Measurements from ENCODE around the gene FOXI1. TPM values are rescaled to one million over a fixed set of nuclear protein-coding genes. Genes with fewer than 3 reads are reported as not detected.

The FOXI1 gene
- total RNA-seq, 1 donor from 2014 or later = not detected

GRCh38 chr5:170100066-170100943 lies 5.4 kb upstream of the FOXI1 start:
- no peak overlapping the region for H3K27ac Mint-ChIP-seq
- intact Hi-C loops (cut with micrococcal nuclease) = loop anchor here (1.0 to 2.0 kb wide), 5 partner anchors 84 to 532 kb away; no protein-coding TSS in a partner anchor
- no peaks in the 10 kb centered on the region for H3K36me3 Mint-ChIP-seq (ENCODE audit: low read depth)
- peak; percentile 41 for DNase-seq (ENCODE audit: low spot score)
- peaks cover 11% of the 10 kb centered on the region for H3K27me3 Mint-ChIP-seq (ENCODE audit: insufficient read depth)
- no peaks in the 10 kb centered on the region for H3K9me3 Mint-ChIP-seq
- H3K4me3 Mint-ChIP-seq = no peak overlapping the region
- H3K4me1 Mint-ChIP-seq (ENCODE audit: low read depth) = no peaks in the 10 kb centered on the region

GRCh38 chr5:170103447-170103846 lies 2.2 kb upstream of the FOXI1 start:
- no peak overlapping the region for H3K27ac Mint-ChIP-seq
- peaks cover 16% of the 10 kb centered on the region for H3K27me3 Mint-ChIP-seq (ENCODE audit: insufficient read depth)
- no peak overlapping the region for H3K4me3 Mint-ChIP-seq
- H3K4me1 Mint-ChIP-seq (ENCODE audit: low read depth) = no peaks in the 10 kb centered on the region
- DNase-seq (ENCODE audit: low spot score) = no peak
- H3K36me3 Mint-ChIP-seq (ENCODE audit: low read depth) = no peaks in the 10 kb centered on the region
- no peaks in the 10 kb centered on the region for H3K9me3 Mint-ChIP-seq
- intact Hi-C loops (cut with micrococcal nuclease) = no loop called here

- Mint-ChIP-seq H3K4me3 (no peak overlapping the region), H3K27me3 (ENCODE audit: insufficient read depth) (peaks cover 16% of the 10 kb centered on the region), H3K9me3 (no peaks in the 10 kb centered on the region), H3K36me3 (ENCODE audit: low read depth) (no peaks in the 10 kb centered on the region), H3K27ac (no peak overlapping the region), H3K4me1 (ENCODE audit: low read depth) (no peaks in the 10 kb centered on the region)
- no peak for DNase-seq (ENCODE audit: low spot score)
- intact Hi-C loops (cut with micrococcal nuclease) = no loop called here
Observed at GRCh38 chr5:170104299-170104698, 1.4 kb upstream of the FOXI1 start.

- intact Hi-C loops (cut with micrococcal nuclease) = no loop called here
- no peak overlapping the region for H3K27ac Mint-ChIP-seq
Observed at GRCh38 chr5:170104710-170105109, 987 bp upstream of the FOXI1 start.

GRCh38 chr5:170107674-170108073 lies 2.0 kb downstream of the FOXI1 start:
- intact Hi-C loops (cut with micrococcal nuclease) = no loop called here
- DNase-seq (ENCODE audit: low spot score) = no peak
- Mint-ChIP-seq H3K9me3 (no peaks in the 10 kb centered on the region), H3K27me3 (ENCODE audit: insufficient read depth) (peaks cover 13% of the 10 kb centered on the region), H3K4me1 (ENCODE audit: low read depth) (no peaks in the 10 kb centered on the region), H3K27ac (no peak overlapping the region), H3K4me3 (no peak overlapping the region), H3K36me3 (ENCODE audit: low read depth) (no peaks in the 10 kb centered on the region)

More at GRCh38 chr5:170104710-170105109, 987 bp upstream of the FOXI1 start:
- H3K4me3 Mint-ChIP-seq = no peak overlapping the region
- H3K36me3 Mint-ChIP-seq (ENCODE audit: low read depth) = no peaks in the 10 kb centered on the region
- DNase-seq (ENCODE audit: low spot score) = no peak
- no peaks in the 10 kb centered on the region for H3K4me1 Mint-ChIP-seq (ENCODE audit: low read depth)
- H3K9me3 Mint-ChIP-seq = no peaks in the 10 kb centered on the region
- peaks cover 16% of the 10 kb centered on the region for H3K27me3 Mint-ChIP-seq (ENCODE audit: insufficient read depth)

- DNase-seq (ENCODE audit: low spot score) = no peak
- Mint-ChIP-seq H3K4me1 (ENCODE audit: low read depth) (no peaks in the 10 kb centered on the region), H3K27ac (no peak overlapping the region), H3K4me3 (no peak overlapping the region), H3K9me3 (no peaks in the 10 kb centered on the region), H3K27me3 (ENCODE audit: insufficient read depth) (peaks cover 13% of the 10 kb centered on the region), H3K36me3 (ENCODE audit: low read depth) (no peaks in the 10 kb centered on the region)
- intact Hi-C loops (cut with micrococcal nuclease) = no loop called here
Observed at GRCh38 chr5:170108266-170108785, 2.6 kb downstream of the FOXI1 start.

GRCh38 chr5:170109059-170110031 lies 3.6 kb downstream of the FOXI1 start:
- DNase-seq (ENCODE audit: low spot score) = no peak
- no peaks in the 10 kb centered on the region for H3K9me3 Mint-ChIP-seq
- H3K27me3 Mint-ChIP-seq (ENCODE audit: insufficient read depth) = peaks cover 10% of the 10 kb centered on the region
- intact Hi-C loops (cut with micrococcal nuclease) = no loop called here
- no peak overlapping the region for H3K4me3 Mint-ChIP-seq
- no peaks in the 10 kb centered on the region for H3K36me3 Mint-ChIP-seq (ENCODE audit: low read depth)
- no peak overlapping the region for H3K27ac Mint-ChIP-seq
- H3K4me1 Mint-ChIP-seq (ENCODE audit: low read depth) = no peaks in the 10 kb centered on the region

- intact Hi-C loops (cut with micrococcal nuclease) = no loop called here
- no peak overlapping the region for H3K27ac Mint-ChIP-seq
- no peak for DNase-seq (ENCODE audit: low spot score)
- H3K27me3 Mint-ChIP-seq (ENCODE audit: insufficient read depth) = peaks cover 5% of the 10 kb centered on the region
- no peaks in the 10 kb centered on the region for H3K36me3 Mint-ChIP-seq (ENCODE audit: low read depth)
- H3K4me1 Mint-ChIP-seq (ENCODE audit: low read depth) = no peaks in the 10 kb centered on the region
- H3K9me3 Mint-ChIP-seq = no peaks in the 10 kb centered on the region
- H3K4me3 Mint-ChIP-seq = no peak overlapping the region
Observed at GRCh38 chr5:170110403-170111087, 4.8 kb downstream of the FOXI1 start.

GRCh38 chr5:170111088-170111785 lies 5.5 kb downstream of the FOXI1 start:
- intact Hi-C loops (cut with micrococcal nuclease) = no loop called here
- Mint-ChIP-seq H3K9me3 (no peaks in the 10 kb centered on the region), H3K27ac (no peak overlapping the region), H3K36me3 (ENCODE audit: low read depth) (no peaks in the 10 kb centered on the region), H3K4me3 (no peak overlapping the region), H3K27me3 (ENCODE audit: insufficient read depth) (peaks cover 4% of the 10 kb centered on the region), H3K4me1 (ENCODE audit: low read depth) (no peaks in the 10 kb centered on the region)
- no peak for DNase-seq (ENCODE audit: low spot score)

GRCh38 chr5:170112876-170113521 lies 7.3 kb downstream of the FOXI1 start:
- no peaks in the 10 kb centered on the region for H3K4me1 Mint-ChIP-seq (ENCODE audit: low read depth)
- intact Hi-C loops (cut with micrococcal nuclease) = no loop called here
- H3K9me3 Mint-ChIP-seq = no peaks in the 10 kb centered on the region
- H3K27ac Mint-ChIP-seq = no peak overlapping the region
- no peak for DNase-seq (ENCODE audit: low spot score)
- no peaks in the 10 kb centered on the region for H3K36me3 Mint-ChIP-seq (ENCODE audit: low read depth)
- no peaks in the 10 kb centered on the region for H3K27me3 Mint-ChIP-seq (ENCODE audit: insufficient read depth)
- no peak overlapping the region for H3K4me3 Mint-ChIP-seq

- H3K9me3 Mint-ChIP-seq = no peaks in the 10 kb centered on the region
- H3K4me3 Mint-ChIP-seq = no peak overlapping the region
- DNase-seq (ENCODE audit: low spot score) = no peak
- intact Hi-C loops (cut with micrococcal nuclease) = no loop called here
- H3K4me1 Mint-ChIP-seq (ENCODE audit: low read depth) = no peaks in the 10 kb centered on the region
- H3K27ac Mint-ChIP-seq = no peak overlapping the region
- H3K36me3 Mint-ChIP-seq (ENCODE audit: low read depth) = no peaks in the 10 kb centered on the region
- H3K27me3 Mint-ChIP-seq (ENCODE audit: insufficient read depth) = no peaks in the 10 kb centered on the region
Observed at GRCh38 chr5:170113522-170113900, 7.8 kb downstream of the FOXI1 start.

Data from activated T-helper 1 cell treated with anti-CD3 and anti-CD28 coated beads, Interleukin-12 subunit alpha, Interleukin-12 subunit beta, Interleukin-2, Interleukin-4 antibody, amounts not matched to agents 30 ng/mL and 10 ng/mL and 1 ng/mL, durations not matched to agents 14 hours and 24 hours and 36 hours (primary cell).